ENCODE measurements around the gene MPV17L.

GRCh38 chr16:15451098-15451731 is 55.7 kb downstream of the MPV17L start:
- TF ChIP-seq CTCF (IDR thresholded peaks at IDR 0.05; ENCODE audit: extremely low read depth in 1 of 2, insufficient read depth in 1 of 2, low read depth in 1 of 2, low read length in 2 of 2) (no peak), POLR2AphosphoS5 (IDR thresholded peaks at IDR 0.05; ENCODE audit: insufficient read depth, low read depth, low read length) (no peak), GATA2 (IDR thresholded peaks at IDR 0.05; ENCODE audit: insufficient read depth, insufficient read length, low read depth, low read length) (no peak), POLR2A (IDR thresholded peaks at IDR 0.05; ENCODE audit: low read depth, low read length) (no peak)
